ENCODE measurements around the gene TMEM203. TPM values are rescaled to one million over a fixed set of nuclear protein-coding genes. Genes with fewer than 3 reads are reported as not detected.

TMEM203 gene
- total and polyA plus RNA-seq, 2 of the 13 experiments (the other 11 are each of a cell fraction or from before 2014, with no cell fraction given) = 23.4 to 36.7 TPM

DNA sequence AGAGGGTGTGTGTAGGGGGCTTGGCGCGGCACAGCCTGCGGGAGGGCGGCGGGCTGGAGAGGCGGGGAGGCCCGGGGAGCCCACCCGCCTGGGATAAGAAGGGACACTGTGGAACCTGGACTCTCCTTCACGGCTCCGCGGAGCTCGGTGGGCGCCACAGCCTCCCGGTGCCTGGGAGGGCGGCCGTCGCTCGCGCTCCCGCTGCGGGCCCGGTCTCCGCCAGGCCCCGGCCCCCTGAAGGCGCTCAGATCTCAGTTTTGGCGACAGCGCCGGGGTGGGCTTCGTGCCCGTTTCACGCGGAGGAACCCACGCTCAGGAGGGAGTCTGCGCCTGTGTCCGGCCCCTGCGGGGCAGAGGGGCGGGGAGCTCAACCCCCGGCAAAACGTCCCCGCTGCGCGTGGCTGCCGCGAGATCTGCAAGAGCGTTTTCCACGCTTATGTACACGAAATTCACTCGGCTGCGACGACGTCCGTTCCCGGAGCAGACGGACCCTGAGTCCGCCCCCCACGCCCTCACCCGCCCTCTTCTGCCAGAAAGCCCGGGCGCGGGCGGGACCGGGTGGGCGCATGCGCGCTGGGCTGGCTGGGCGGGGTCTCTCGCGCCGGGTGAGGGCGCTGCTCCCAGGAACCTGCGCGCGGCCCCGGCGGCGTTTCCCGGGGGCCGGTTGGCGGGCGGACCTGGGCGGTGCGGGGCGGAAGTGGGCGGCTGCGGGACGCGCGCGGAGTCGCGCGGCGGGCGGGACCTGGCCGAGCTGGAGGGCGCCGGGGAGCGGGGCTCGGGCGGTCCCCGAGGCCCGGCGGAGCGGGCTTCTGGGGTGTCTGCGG, 49.4 kb upstream of the TMEM203 start, which contains the start of gene NELFB (continued):
- TF ChIP-seq, protein P1, sequence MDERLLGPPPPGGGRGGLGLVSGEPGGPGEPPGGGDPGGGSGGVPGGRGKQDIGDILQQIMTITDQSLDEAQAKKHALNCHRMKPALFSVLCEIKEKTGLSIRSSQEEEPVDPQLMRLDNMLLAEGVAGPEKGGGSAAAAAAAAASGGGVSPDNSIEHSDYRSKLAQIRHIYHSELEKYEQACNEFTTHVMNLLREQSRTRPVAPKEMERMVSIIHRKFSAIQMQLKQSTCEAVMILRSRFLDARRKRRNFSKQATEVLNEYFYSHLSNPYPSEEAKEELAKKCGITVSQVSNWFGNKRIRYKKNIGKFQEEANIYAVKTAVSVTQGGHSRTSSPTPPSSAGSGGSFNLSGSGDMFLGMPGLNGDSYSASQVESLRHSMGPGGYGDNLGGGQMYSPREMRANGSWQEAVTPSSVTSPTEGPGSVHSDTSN (CRISPR knock-in tag; IDR thresholded peaks at IDR 0.05) = no peak
- TF ChIP-seq REPIN1 (CRISPR knock-in tag; IDR thresholded peaks at IDR 0.05; ENCODE audit: borderline replicate concordance, low read depth) (0 out of 2 replicates have a peak, but pooled peaks have one; percentile 27), CCDC6 (CRISPR knock-in tag; IDR thresholded peaks at IDR 0.05) (peak; percentile 69; the same call in 1 of the 2 replicates), WIZ (CRISPR knock-in tag; IDR thresholded peaks at IDR 0.05) (no peak), ZNF451 (CRISPR knock-in tag; IDR thresholded peaks at IDR 0.05) (no peak; the same call in 1 of the 2 replicates), MXI1 (IDR thresholded peaks at IDR 0.05; ENCODE audit: borderline replicate concordance, low read depth, low read length) (peak; percentile 70; the same call in 2 of the 3 replicates), ZBTB21 (CRISPR knock-in tag; IDR thresholded peaks at IDR 0.05) (no peak), KLF12 (CRISPR knock-in tag; IDR thresholded peaks at IDR 0.05; ENCODE audit: borderline replicate concordance) (peak; percentile 89; the same call in 1 of the 2 replicates), ATF7-NPFF (CRISPR knock-in tag; IDR thresholded peaks at IDR 0.05; ENCODE audit: low read depth) (peak; percentile 72; the same call in 1 of the 2 replicates), ZEB1 (IDR thresholded peaks at IDR 0.05; ENCODE audit: insufficient replicate concordance, low read depth) (peak; percentile 21), ZNF615 (CRISPR knock-in tag; IDR thresholded peaks at IDR 0.05; ENCODE audit: borderline replicate concordance) (no peak), FOXA3 (CRISPR knock-in tag; IDR thresholded peaks at IDR 0.05) (no peak; the same call in 1 of the 2 replicates), ZNF850 (CRISPR knock-in tag; conservative IDR thresholded peaks at IDR 0.05) (no peak), ZNF572 (CRISPR knock-in tag; IDR thresholded peaks at IDR 0.05) (no peak), HDAC1 (CRISPR knock-in tag; IDR thresholded peaks at IDR 0.05) (no peak; the same call in none of the 2 replicates), ZFX (CRISPR knock-in tag; IDR thresholded peaks at IDR 0.05; ENCODE audit: low read depth) (no peak), ZNF792 (CRISPR knock-in tag; IDR thresholded peaks at IDR 0.05) (no peak), ZNF724P (CRISPR knock-in tag; IDR thresholded peaks at IDR 0.05; ENCODE audit: borderline replicate concordance) (no peak), FOXP1 (IDR thresholded peaks at IDR 0.05) (no peak), FOXP1 (CRISPR knock-in tag; IDR thresholded peaks at IDR 0.05) (no peak), ZBTB20 (CRISPR knock-in tag; IDR thresholded peaks at IDR 0.05; ENCODE audit: borderline replicate concordance, low read depth) (peak; percentile 64; the same call in 1 of the 2 replicates), ZBTB8A (CRISPR knock-in tag; IDR thresholded peaks at IDR 0.05; ENCODE audit: borderline replicate concordance, low read depth) (no peak)
- TF ChIP-seq, protein P2, sequence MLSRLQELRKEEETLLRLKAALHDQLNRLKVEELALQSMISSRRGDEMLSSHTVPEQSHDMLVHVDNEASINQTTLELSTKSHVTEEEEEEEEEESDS (CRISPR knock-in tag; IDR thresholded peaks at IDR 0.05; ENCODE audit: borderline replicate concordance) = no peak
- TF ChIP-seq, protein P3, sequence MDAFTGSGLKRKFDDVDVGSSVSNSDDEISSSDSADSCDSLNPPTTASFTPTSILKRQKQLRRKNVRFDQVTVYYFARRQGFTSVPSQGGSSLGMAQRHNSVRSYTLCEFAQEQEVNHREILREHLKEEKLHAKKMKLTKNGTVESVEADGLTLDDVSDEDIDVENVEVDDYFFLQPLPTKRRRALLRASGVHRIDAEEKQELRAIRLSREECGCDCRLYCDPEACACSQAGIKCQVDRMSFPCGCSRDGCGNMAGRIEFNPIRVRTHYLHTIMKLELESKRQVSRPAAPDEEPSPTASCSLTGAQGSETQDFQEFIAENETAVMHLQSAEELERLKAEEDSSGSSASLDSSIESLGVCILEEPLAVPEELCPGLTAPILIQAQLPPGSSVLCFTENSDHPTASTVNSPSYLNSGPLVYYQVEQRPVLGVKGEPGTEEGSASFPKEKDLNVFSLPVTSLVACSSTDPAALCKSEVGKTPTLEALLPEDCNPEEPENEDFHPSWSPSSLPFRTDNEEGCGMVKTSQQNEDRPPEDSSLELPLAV (CRISPR knock-in tag; conservative IDR thresholded peaks at IDR 0.05; ENCODE audit: low read depth) = peak; percentile 72; the same call in 1 of the 2 replicates
- TF ChIP-seq, protein P4, sequence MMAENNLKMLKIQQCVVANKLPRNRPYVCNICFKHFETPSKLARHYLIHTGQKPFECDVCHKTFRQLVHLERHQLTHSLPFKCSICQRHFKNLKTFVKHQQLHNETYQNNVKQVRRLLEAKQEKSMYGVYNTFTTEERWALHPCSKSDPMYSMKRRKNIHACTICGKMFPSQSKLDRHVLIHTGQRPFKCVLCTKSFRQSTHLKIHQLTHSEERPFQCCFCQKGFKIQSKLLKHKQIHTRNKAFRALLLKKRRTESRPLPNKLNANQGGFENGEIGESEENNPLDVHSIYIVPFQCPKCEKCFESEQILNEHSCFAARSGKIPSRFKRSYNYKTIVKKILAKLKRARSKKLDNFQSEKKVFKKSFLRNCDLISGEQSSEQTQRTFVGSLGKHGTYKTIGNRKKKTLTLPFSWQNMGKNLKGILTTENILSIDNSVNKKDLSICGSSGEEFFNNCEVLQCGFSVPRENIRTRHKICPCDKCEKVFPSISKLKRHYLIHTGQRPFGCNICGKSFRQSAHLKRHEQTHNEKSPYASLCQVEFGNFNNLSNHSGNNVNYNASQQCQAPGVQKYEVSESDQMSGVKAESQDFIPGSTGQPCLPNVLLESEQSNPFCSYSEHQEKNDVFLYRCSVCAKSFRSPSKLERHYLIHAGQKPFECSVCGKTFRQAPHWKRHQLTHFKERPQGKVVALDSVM (CRISPR knock-in tag; IDR thresholded peaks at IDR 0.05) = no peak; the same call in 1 of the 2 replicates
- TF ChIP-seq, protein P5, sequence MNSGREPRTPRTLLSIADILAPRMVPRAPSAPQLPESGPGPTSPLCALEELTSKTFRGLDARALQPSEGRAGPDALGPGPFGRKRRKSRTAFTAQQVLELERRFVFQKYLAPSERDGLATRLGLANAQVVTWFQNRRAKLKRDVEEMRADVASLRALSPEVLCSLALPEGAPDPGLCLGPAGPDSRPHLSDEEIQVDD (CRISPR knock-in tag; IDR thresholded peaks at IDR 0.05; ENCODE audit: borderline replicate concordance) = no peak
